ENCODE results near the gene WFDC1.

The WFDC1 gene

DNA sequence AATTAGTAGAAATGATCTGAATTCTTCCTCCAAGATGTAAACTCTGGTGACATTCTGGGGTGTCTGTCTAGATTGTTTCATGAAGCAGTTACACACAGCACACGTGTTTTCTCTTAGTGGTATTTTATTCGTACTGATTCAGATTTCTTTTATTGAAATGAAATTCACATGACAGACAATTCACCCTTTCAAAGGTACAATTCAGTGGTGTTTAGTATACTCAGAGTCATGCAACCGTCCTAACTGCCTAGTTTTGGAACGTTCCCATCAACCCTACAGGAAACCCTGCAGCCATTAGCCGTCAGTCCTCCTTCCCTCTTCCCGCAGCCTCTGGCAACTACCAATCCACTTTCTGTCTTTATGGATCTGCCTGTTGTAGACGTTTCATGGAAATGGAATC is 8.8 kb downstream of the WFDC1 start:
- no peak for DNase-seq

GRCh38 chr16:84306564-84306963 is 11.9 kb downstream of the WFDC1 start:
- no peak for DNase-seq

DNA sequence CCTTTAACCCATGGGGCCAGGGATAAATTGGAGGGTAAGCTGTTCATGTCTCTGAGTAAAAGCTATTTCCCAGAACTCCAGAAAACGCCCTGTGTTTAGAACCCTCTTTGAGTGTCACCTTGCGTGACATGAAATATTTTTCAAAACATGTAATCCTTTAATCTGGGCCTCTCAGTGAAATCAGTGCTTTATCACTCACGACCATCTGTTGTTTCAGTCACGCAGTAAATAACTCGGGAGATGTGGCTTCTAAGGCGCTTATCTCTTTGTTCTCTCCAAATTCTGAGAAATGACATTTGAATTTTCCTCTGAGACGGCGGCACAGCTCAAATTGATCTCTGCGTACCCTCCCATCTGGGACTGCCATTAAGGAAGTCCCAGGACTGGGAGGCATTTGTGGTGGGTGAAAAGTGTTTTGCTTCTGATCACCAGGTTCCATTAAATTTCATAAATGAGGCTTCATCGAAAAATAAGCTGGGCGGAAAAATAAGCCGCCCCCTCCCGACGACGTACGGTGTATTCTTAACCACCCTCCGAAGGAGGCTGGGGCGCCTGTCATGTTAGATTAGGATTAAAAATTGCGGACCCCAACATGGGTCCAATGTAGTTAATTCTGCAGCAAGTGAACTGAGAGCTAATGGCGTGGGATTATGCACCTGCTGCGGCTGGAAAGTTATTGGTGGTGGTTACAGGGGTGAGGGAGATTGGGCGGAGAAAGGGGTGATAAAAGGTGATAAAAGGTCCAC is 12.7 kb downstream of the WFDC1 start:
- no peak for DNase-seq

DNA sequence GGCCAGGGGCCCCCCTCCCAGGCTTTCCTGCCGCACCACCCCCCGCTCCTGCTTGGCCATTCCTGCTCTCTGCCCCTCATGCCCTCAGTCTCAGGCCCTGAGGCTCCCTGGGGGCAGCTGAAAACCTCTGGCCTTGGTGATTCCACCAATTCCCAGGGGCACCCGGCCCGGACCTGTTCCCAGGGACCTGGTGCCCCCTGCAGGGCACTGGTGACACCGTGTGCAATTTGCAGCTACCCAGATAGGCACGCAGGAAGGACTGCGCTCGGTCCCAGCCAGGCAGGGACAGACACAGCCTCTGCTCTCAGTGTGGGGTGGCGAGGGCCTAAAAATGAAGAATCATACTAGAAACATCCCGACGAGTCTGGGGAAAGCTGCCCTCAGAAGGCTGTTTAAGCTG is 13.4 kb downstream of the WFDC1 start:
- no peak for DNase-seq

DNA sequence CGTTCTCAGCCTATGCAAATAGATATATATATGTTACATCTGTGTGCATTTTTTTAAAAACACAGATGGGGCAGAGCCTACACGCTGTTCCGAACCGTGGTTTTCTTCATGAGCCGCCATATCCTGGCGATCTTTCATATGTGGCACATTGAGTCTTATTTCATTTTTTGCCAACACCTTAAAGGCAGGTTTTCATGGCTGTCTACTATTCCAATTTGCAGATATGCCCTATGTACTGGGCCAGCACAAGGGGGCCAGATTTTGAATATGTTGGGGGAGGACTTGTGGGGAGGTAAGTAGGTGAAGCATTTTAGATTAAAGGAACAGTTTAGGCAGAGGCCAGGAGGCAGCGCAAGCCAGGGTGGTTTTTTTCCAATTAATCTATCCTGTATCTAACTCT is 16.0 kb downstream of the WFDC1 start:
- DNase-seq: no peak

DNA sequence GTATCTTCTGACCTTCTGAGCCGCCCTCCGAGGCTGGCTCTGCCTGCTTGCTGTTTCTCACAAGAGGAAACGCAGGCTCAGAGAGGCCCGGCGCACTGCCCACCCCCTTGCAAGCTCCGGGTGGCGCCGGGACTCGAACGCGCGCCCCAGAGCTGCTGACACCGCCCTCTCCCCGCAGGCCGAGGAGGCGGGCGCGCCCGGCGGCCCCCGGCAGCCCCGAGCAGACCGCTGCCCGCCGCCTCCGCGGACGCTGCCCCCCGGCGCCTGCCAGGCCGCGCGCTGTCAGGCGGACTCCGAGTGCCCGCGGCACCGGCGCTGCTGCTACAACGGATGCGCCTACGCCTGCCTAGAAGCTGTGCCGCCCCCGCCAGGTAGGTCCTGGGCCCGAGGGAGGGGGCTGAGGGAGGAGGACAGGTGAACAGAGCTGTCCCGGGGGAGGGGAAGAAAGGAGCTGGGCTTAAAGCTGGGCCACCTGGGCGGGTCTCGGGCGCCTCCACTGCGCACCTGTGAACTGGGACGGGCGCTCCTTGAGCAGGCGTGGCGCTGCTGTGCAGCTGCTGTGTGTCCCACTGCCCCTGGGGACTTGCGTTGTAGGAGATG is 18.2 kb downstream of the WFDC1 start:
- DNase-seq: no peak

DNA sequence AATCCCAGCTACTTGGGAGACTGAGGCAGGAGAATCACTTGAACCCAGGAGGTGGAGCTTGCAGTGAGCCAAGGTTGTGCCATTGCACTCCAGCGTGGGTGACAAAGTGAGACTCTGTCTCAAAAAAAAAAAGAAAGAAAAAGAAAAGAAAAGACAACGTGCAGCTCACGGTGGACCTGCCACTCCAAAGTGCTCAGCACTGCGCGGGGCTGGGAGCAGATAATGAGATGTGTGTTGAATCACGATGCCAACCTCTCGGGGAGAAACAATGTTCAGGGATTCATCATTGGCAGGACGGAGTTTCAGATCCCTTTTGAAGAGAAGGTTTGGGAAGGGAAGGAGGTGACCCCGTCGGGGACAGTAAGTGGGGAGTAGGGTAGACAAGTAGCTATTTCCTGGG is 19.2 kb downstream of the WFDC1 start:
- DNase-seq: no peak

- DNase-seq: no peak
These were observed 19.7 kb downstream of the WFDC1 start for GRCh38 chr16:84314373-84314772.

GRCh38 chr16:84314814-84315213 is 20.1 kb downstream of the WFDC1 start:
- no peak for DNase-seq

- no peak for DNase-seq
These were observed 20.7 kb downstream of the WFDC1 start for GRCh38 chr16:84315422-84315821.

- no peak for DNase-seq
These were observed 23.7 kb downstream of the WFDC1 start for GRCh38 chr16:84318091-84318975.

DNA sequence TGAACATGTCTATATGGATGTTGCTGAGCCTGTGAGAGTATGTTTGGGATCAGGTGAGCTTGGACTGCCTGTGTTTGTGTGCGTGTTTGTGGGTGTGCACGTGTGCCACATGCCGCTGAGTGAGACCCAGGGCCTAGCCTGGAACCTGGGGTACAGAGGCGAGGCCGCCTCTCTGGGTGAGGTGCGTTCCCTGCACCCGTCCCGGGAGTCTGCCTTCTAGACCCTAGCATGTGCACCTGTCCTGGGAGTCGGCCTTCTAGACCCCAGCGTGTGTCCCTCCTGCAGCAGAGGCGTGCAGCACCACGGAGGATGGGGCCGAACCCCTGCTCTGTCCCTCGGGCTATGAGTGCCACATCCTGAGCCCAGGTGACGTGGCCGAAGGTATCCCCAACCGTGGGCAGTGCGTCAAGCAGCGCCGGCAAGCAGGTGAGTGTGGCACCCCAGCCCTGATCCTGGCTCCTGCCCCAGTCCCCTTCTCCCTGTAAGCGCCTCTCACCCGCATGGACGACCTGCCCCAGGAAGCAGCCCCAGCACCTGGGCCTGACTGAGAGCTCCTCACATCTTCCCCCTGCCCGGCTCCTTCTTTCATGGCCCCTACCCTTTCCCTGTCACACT is 24.6 kb downstream of the WFDC1 start:
- no peak for DNase-seq

- no peak for DNase-seq
These were observed 25.8 kb downstream of the WFDC1 start for GRCh38 chr16:84320511-84320910.

DNA sequence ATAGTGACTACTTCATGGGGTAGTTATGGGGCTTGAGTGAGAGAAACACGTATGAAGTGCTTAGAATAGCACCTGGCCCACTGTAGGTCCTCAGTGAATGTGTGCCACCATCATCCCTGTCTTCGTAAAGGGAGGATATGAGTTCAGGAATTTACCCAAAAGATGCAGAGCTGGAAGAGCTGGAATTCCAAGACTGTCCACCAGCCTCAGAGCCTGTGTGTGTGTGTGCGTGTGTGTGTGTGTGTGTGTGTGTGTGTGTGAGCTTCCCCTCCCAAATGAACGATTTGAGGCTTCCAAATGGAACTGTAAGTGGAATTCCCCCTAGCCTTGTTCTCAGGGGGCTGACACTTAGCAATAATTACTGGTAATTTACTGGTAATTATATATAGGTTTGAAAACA is 27.3 kb downstream of the WFDC1 start:
- DNase-seq: no peak

- no peak for DNase-seq
These were observed 28.1 kb downstream of the WFDC1 start for GRCh38 chr16:84322749-84323148.

DNA sequence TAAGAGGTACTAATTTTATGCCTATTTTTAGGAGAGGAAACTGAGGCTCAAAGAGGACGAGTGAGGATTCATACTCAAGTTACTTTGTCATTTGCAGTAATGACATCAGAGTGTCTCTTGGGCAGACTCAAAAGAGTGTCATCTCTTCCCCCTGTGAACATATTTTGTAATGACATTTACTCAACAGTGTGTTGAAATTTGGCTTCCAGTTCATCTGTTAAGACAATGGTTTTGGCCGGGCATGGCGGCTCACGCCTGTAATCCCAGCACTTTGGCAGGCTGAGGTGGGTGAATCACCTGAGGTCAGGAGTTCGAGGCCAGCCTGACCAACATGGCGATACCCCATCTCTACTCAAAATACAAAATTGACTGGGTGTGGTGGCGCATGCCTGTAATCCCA is 28.9 kb downstream of the WFDC1 start:
- DNase-seq: no peak

GRCh38 chr16:84324434-84325262 is 30.0 kb downstream of the WFDC1 start:
- DNase-seq: no peak

DNA sequence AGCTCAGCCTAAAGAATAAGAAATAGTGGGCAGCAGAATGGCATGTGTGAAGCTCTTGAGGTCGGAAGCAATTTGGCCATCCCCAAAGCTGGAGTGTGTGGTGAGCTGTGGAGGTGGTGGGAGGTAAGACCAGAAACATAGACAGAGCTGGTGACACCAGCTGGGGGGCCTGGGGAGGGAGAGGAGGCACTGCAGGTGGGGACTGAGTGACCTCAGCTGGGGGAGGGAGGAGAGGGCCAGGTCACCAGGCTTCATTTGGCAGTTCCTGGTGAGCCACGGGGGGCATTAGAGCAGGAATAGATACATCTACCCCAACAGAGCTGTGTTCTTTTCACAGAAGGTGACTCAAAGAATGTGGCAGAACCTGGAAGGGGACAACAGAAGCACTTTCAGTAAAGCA is 31.9 kb downstream of the WFDC1 start:
- DNase-seq: no peak

- no peak for DNase-seq
These were observed 33.3 kb downstream of the WFDC1 start for GRCh38 chr16:84327926-84328505.

GRCh38 chr16:84329016-84329415 is 34.3 kb downstream of the WFDC1 start:
- no peak for DNase-seq

- no peak for DNase-seq
These were observed 35.4 kb downstream of the WFDC1 start for GRCh38 chr16:84329843-84330684.

Data from cerebellar nuclear complex (tissue), 1 donor.